Measurements from ENCODE around the gene RBM34. TPM values are rescaled to one million over a fixed set of nuclear protein-coding genes. Genes with fewer than 3 reads are reported as not detected.

The RBM34 gene
- total RNA-seq, 2 donors from 2014 or later, result 25.7 to 90.7 TPM

- intact Hi-C loops (cut with DNase I), result no loop called here
- peaks cover 0 to 13% of the 10 kb centered on the region in 2 donors for H3K36me3 ChIP-seq
- H3K27ac ChIP-seq, result no peak overlapping the region
- H3K9me3 ChIP-seq, result no peaks in the 10 kb centered on the region
- H3K27me3 ChIP-seq (replicated peaks; ENCODE audit: insufficient read depth), result no peaks in the 10 kb centered on the region
- H3K4me1 ChIP-seq (replicated peaks), result no peaks in the 10 kb centered on the region
- TF ChIP-seq POLR2A (IDR thresholded peaks at IDR 0.05), result no peak
- TF ChIP-seq CTCF (IDR thresholded peaks at IDR 0.05), result no peak
- no peak for TF ChIP-seq POLR2AphosphoS5 (IDR thresholded peaks at IDR 0.05)
- 74% methylated on average over 11 of the region's 11 CpGs for WGBS
- no peak for DNase-seq (ENCODE audit: low spot score)
- no peak overlapping the region for H3K4me3 ChIP-seq
These were observed 52.2 kb downstream of the RBM34 start for GRCh38 chr1:235108876-235109275.

- H3K27ac ChIP-seq, result no peak overlapping the region
- no peak for DNase-seq (ENCODE audit: low spot score)
- intact Hi-C loops (cut with DNase I), result no loop called here
- H3K27me3 ChIP-seq (replicated peaks; ENCODE audit: insufficient read depth), result no peaks in the 10 kb centered on the region
- H3K9me3 ChIP-seq, result no peaks in the 10 kb centered on the region
- no peak overlapping the region for H3K4me3 ChIP-seq
- H3K4me1 ChIP-seq (replicated peaks), result no peaks in the 10 kb centered on the region
- WGBS, result 100% methylated on average over 1 of the region's 1 CpG
- TF ChIP-seq POLR2AphosphoS5 (IDR thresholded peaks at IDR 0.05) (no peak), CTCF (IDR thresholded peaks at IDR 0.05) (no peak), POLR2A (IDR thresholded peaks at IDR 0.05) (no peak)
- peaks cover 0 to 7% of the 10 kb centered on the region in 2 donors for H3K36me3 ChIP-seq
These were observed 52.9 kb downstream of the RBM34 start for GRCh38 chr1:235108185-235108593.

- Histone ChIP-seq H3K27me3 (replicated peaks; ENCODE audit: insufficient read depth) (no peaks in the 10 kb centered on the region), H3K4me1 (replicated peaks) (no peaks in the 10 kb centered on the region), H3K9me3 (no peaks in the 10 kb centered on the region), H3K27ac (no peak overlapping the region), H3K36me3 (peaks cover 0 to 5% of the 10 kb centered on the region in 2 donors), H3K4me3 (no peak overlapping the region)
- no peak for TF ChIP-seq POLR2A (IDR thresholded peaks at IDR 0.05)
- TF ChIP-seq POLR2AphosphoS5 (IDR thresholded peaks at IDR 0.05), result no peak
- no peak for TF ChIP-seq CTCF (IDR thresholded peaks at IDR 0.05)
- intact Hi-C loops (cut with DNase I), result no loop called here
- no peak for DNase-seq (ENCODE audit: low spot score)
- 92% methylated on average over 16 of the region's 16 CpGs for WGBS
These were observed 53.5 kb downstream of the RBM34 start for GRCh38 chr1:235107368-235108184.

- no peak for TF ChIP-seq POLR2A (IDR thresholded peaks at IDR 0.05)
- no peak for TF ChIP-seq CTCF (IDR thresholded peaks at IDR 0.05)
- no peak for TF ChIP-seq POLR2AphosphoS5 (IDR thresholded peaks at IDR 0.05)
- Histone ChIP-seq H3K4me1 (replicated peaks) (no peaks in the 10 kb centered on the region), H3K4me3 (no peak overlapping the region), H3K27ac (no peak overlapping the region), H3K9me3 (no peaks in the 10 kb centered on the region), H3K27me3 (replicated peaks; ENCODE audit: insufficient read depth) (no peaks in the 10 kb centered on the region), H3K36me3 (peaks cover 0 to 5% of the 10 kb centered on the region in 2 donors)
- intact Hi-C loops (cut with DNase I), result no loop called here
- no peak for DNase-seq (ENCODE audit: low spot score)
- WGBS, result 95% methylated on average over 4 of the region's 4 CpGs
These were observed 54.6 kb downstream of the RBM34 start for GRCh38 chr1:235106457-235106856.
